HG03558 (cell line): Measurements from ENCODE around the gene CLEC4F.
"Not testable (repeated sequence)": the region's sequence is repeated elsewhere in the genome, so short reads cannot be mapped to it uniquely, and the experiment has no call there.

ENCODE experiments used
- ATAC-seq: cut with Tn5 transposase; IDR thresholded peaks from one replicate; pipeline ENCODE4 v1.9.1; 2021; ENCODE audit warnings: moderate number of reproducible peaks; ENCODE audit not compliant: unreplicated experiment; ENCODE audit errors: extremely low read depth

CLEC4F gene

DNA sequence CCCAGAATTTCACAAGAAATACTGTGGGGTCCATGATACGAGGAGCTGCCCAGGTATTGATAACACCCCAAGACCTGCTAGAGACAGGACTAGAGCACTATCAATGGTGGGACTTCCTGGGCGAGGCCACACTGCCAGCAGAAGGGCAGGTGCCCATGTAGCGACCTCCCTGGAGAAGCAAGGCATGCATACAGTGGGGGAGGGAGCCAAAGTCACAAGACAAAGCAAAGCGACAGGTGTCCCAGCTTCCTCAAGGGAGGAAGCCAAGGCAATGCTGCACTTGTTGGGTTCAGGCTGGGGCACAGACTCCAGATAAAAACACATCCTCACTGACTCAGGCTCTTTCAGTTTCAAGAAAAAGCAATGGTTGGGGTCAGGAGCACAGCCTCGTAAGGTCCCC lies 7.7 kb upstream of the CLEC4F start:
- no peak for ATAC-seq

GRCh38 chr2:70827388-70827787 lies 7.0 kb upstream of the CLEC4F start:
- ATAC-seq = no peak

GRCh38 chr2:70826696-70827350 lies 6.4 kb upstream of the CLEC4F start:
- ATAC-seq = no peak

DNA sequence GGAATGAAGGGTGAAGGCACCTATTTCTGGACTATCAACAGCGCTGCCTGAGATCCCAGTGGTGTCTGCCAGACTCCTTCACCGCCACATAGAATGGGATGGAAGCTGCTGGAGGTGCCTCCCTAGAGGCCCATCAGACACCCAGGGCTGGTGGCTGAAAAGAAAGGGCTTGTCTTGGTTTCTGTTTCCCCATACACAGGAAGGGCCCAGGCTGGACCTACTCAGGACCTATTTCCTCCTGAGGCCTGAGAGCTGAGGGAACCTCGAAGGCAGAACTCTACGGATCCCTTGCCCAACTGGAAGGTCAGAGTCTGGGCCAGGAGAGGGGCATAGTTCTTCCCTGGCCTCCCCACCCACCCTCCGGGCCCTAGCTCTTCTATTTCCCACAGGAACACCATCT lies 2.9 kb upstream of the CLEC4F start:
- ATAC-seq = no peak

- no peak for ATAC-seq
Measured at GRCh38 chr2:70822843-70823242, 2.4 kb upstream of the CLEC4F start.

GRCh38 chr2:70817284-70817954 lies 3.0 kb downstream of the CLEC4F start:
- ATAC-seq = no peak

DNA sequence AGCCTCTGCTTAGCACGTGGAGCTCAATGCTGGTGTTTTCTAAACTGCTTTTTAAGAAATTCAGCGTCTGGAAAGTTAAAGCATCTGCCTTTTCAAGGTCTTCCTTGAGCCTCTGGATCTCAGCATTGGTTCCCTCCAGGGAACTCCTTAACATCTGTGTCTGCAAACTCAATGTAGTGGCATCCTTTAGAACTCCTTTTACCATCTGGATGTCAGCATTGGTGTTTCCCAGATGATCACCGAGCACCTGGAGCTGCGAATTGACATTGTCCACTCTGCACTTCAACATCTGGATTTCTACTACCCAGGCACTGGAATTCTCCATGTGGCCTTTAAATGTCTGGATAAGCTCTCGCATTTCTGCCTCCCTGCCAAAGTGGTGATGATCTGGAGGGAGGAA lies 3.7 kb downstream of the CLEC4F start:
- ATAC-seq = no peak

- no peak for ATAC-seq
Measured at GRCh38 chr2:70808983-70809958, 11.1 kb downstream of the CLEC4F start.

DNA sequence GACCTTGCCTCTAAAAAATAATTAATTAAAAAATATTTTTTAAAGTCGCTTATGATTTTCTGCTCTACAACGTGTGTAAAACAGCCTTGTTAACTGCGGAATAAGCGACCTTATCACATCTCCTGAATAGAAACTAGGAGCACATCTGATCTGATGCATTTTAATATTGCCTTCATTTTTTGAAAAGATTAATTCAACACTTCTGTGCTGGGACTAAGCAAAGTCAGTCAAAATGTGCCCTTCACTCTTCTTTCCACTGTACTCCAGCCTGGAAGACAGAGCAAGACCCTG lies 12.6 kb downstream of the CLEC4F start:
- ATAC-seq = no peak

DNA sequence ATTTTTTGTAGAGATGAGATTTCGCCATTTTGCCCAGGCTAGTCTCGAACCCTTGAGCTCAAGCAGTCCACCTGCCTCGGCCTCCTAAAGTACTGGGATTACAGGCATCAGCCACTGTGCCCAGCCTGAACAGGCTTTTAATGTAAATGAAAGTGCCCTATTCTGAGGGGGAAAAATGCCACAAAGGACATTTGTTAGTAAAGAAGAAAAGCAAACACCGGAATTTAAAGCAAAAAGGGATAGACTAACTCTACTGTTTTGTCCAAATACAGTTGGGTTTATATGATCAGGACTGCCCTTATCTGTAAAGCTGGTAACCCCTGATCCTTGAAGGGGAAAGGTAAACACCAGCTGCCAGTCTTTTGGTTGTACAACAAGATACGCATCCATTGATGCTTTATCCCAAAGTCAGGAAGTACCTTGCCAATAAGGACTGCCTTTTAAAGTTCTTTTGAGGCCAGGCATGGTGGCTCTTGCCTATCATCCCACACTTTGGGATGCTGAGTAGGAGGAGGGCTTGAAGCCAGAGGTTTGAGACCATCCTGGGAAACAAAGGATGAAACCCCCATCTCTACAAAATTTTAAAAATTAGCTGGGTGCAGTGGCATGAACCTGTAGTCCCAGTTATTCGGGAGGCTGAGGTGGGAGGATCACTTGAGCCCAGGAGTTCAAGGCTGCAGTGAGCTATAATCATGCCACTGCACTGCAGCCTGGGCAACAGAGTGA lies 13.1 kb downstream of the CLEC4F start:
- ATAC-seq = no peak

DNA sequence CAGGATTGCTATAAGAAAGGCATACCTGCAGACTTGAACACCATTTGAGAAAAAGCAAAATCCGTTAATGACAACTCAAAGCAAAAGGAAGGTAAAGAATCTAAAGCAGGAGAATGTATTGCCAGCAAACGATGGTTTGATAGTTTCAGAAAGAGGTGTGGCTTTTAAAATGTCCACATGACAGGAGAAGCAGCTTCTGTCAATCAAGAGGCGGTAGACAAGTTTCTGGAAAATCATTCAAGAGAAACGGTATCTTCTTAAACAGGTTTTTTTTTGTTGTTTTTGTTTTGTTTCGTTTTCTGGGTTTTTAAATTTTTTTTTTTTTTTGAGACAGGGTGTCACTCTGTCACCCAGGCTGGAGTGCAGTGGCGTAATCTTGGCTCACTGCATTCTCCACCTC lies 13.8 kb downstream of the CLEC4F start:
- ATAC-seq = no peak

DNA sequence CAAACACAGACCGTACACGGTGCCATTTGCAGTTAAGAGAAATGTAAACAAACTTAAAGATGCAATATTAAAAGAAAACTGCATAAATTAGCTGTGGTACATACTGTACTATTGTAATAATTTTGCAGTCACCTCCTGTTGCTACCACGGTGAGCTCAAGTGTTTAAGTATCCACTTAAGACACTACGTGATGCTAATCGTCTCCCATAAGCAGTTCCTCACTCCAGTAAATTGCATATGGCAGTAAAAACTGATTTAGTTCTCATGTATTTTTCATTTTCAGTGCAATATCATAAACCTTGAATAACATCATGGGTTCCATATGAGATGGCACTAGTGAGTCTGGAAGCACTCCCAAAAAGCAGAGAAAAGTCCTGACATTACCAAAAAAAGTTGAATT lies 14.4 kb downstream of the CLEC4F start:
- no peak for ATAC-seq

DNA sequence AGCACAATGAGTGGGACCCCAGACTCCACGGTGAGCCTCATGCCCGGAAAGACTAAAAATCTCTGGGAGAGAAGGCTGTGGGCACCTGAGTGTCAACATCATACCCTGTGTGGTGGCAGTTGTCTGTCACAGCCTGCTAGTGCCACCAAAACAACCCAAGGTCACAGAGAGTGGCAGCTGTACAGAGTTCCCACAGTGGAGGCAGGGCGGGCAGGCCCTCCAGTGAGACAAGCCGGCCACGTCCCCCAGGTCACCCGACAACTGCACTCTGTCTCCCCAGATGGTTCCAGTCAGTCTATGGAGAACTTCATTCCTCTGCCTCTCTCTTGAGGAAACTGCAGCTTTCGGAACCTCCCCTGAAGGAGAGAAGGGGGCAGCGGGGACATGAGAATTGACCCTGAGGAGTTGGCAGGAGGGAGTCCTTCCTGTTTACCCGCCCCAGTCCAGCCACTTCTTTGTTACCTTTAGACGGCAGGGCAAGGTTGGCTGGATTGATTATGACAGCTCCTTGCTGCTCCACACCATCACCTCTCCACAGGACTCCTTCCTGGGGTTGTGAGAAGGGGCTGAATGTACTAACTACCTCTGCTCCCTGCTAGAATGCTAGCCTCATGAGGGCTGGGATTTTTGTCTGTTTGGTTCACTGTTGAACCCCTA lies 18.7 kb downstream of the CLEC4F start:
- ATAC-seq = no peak

GRCh38 chr2:70799706-70800105 lies 20.7 kb downstream of the CLEC4F start:
- ATAC-seq = no peak

- ATAC-seq = not testable (repeated sequence)
Measured at GRCh38 chr2:70797996-70798395, 22.4 kb downstream of the CLEC4F start.

GRCh38 chr2:70797506-70797905 lies 22.9 kb downstream of the CLEC4F start:
- ATAC-seq = no peak

GRCh38 chr2:70796262-70796661 lies 24.1 kb downstream of the CLEC4F start:
- no peak for ATAC-seq

- ATAC-seq = no peak
Measured at GRCh38 chr2:70795164-70795995, 25.0 kb downstream of the CLEC4F start.

- ATAC-seq = no peak
Measured at GRCh38 chr2:70793450-70793849, 26.9 kb downstream of the CLEC4F start.
